Measurements from ENCODE around the gene PIWIL4. TPM values are rescaled to one million over a fixed set of nuclear protein-coding genes. Genes with fewer than 3 reads are reported as not detected.

PIWIL4 gene
- total and polyA plus RNA-seq, 9 of the 15 experiments (the other 6 are each of a cell fraction or from before 2014, with no cell fraction given): 6.3 to 17.0 (median 10.8) TPM

- H3K4me3 ChIP-seq: 0 out of 2 replicates have a peak overlapping the region, but pooled peaks have one; percentile 39
- H4K20me1 ChIP-seq (replicated peaks; ENCODE audit: control insufficient read depth, insufficient read depth, low read length): no peaks in the 10 kb centered on the region
- H3K27ac ChIP-seq (ENCODE audit: extremely low read depth, low read depth, low read length): no peak overlapping the region
- H3K27me3 ChIP-seq (ENCODE audit: control insufficient read depth in 2 of 2, insufficient read depth in 2 of 2, low read length in 2 of 2): no peaks in the 10 kb centered on the region
- H3K9me3 ChIP-seq (replicated peaks; ENCODE audit: control insufficient read depth, insufficient read depth, low read depth, low read length): no peaks in the 10 kb centered on the region
- CTCF ChIA-PET (ENCODE audit: low intra/inter-chr PET ratio): no interaction called here
- intact Hi-C loops (cut with micrococcal nuclease) (no loop called here), in situ Hi-C loops (cut with MboI) (no loop called here)
- no peak overlapping the region for H3K9ac ChIP-seq (ENCODE audit: insufficient read depth in 1 of 2, low read depth in 2 of 2, low read length in 2 of 2)
- WGBS (ENCODE audit: insufficient coverage, low coverage, missing lambda C conversion rate): 42% methylated on average over 6 of the region's 8 CpGs
- H3K36me3 ChIP-seq (ENCODE audit: control insufficient read depth, insufficient read depth, low read length): no peaks in the 10 kb centered on the region
- peaks cover 4% of the 10 kb centered on the region; the same call in 2 of the 3 replicates for H3K79me2 ChIP-seq (ENCODE audit: control insufficient read depth, insufficient read depth, low read length)
- H2AFZ ChIP-seq (ENCODE audit: low read depth, low read length): peak overlapping the region; percentile 56
- H3K9me1 ChIP-seq (ENCODE audit: control insufficient read depth, insufficient read depth, low read length): no peaks in the 10 kb centered on the region
- no TSS peak for BruUV-seq (replicated peaks)
- ATAC-seq (no peak), DNase-seq (ENCODE audit: extremely low read depth in 1 of 4, low spot score in 3 of 4) (no peak), FAIRE-seq (no peak)
- POLR2A ChIA-PET: interaction anchor here (0.7 kb wide), 1 partner anchor 1805 kb away, joined by 3 read pairs; no protein-coding TSS in a partner anchor
- H3K4me2 ChIP-seq (ENCODE audit: insufficient read depth, low read length): peak overlapping the region; percentile 81
- H3K4me1 ChIP-seq (replicated peaks in 1 of 2; ENCODE audit: control insufficient read depth in 2 of 2, insufficient read depth in 2 of 2, low read length in 2 of 2): peaks cover 0 to 24% of the 10 kb centered on the region in 2 experiments; a peak in 4 of 5 replicates
- TF ChIP-seq ZNF134 (CRISPR knock-in tag; conservative IDR thresholded peaks at IDR 0.05): 0 out of 2 replicates have a peak, but pooled peaks have one; percentile 21
- TF ChIP-seq ELF2 (CRISPR knock-in tag; IDR thresholded peaks at IDR 0.05): 0 out of 2 replicates have a peak, but pooled peaks have one; percentile 13
- no peak for TF ChIP-seq MTA1 (IDR thresholded peaks at IDR 0.05; ENCODE audit: borderline replicate concordance)
- TF ChIP-seq TRIM25 (IDR thresholded peaks at IDR 0.05; ENCODE audit: borderline replicate concordance): no peak
- TF ChIP-seq ARID2 (IDR thresholded peaks at IDR 0.05): no peak
- no peak for TF ChIP-seq TEAD2 (tag; IDR thresholded peaks at IDR 0.05)
- TF ChIP-seq CUX1 (CRISPR knock-in tag; IDR thresholded peaks at IDR 0.05): no peak
- TF ChIP-seq CBX5 (IDR thresholded peaks at IDR 0.05; ENCODE audit: borderline replicate concordance, low read depth): no peak
- TF ChIP-seq NR2C1 (IDR thresholded peaks at IDR 0.05): no peak
- TF ChIP-seq NR2C1 (tag; IDR thresholded peaks at IDR 0.05): 0 out of 2 replicates have a peak, but pooled peaks have one; percentile 15
- no peak for TF ChIP-seq ELF4 (CRISPR knock-in tag; IDR thresholded peaks at IDR 0.05)
- TF ChIP-seq ZNF592 (IDR thresholded peaks at IDR 0.05): no peak
Observed at GRCh38 chr11:94641167-94641761, 74.1 kb downstream of the PIWIL4 start.
